PC-9 (cell line): Measurements from ENCODE around the gene NR6A1.

Experiments
- CTCF ChIP-seq: fragments of 200-600 bp; sonication (generic); conservative IDR thresholded peaks from 2 replicates; pipeline ENCODE4 v1.6.1; 2017; ENCODE audit warnings: mixed run types, antibody characterized with exemption, mild to moderate bottlenecking, moderate library complexity
- EZH2 ChIP-seq: fragments of 200-600 bp; sonication (generic); IDR thresholded peaks from 2 replicates; pipeline ENCODE4 v1.8.0; 2017; ENCODE audit warnings: antibody characterized with exemption, low read depth

GRCh38 chr9:124498040-124498439, 273.1 kb downstream of the NR6A1 start:
- TF ChIP-seq CTCF (no peak), EZH2 (no peak)
